GM23338 (cell line): Measurements from ENCODE around the gene NFIA. TPM values are rescaled to one million over a fixed set of nuclear protein-coding genes. Genes with fewer than 3 reads are reported as not detected.

Experiments
- ATAC-seq: fragments of 200-7000 bp; cut with Tn5 transposase; 3 replicates; pipeline ENCODE4 v1.9.1; 2020
- DNase-seq: peaks from one replicate; pipeline ENCODE4 v3.0.0-alpha.2; 2015; ENCODE audit warnings: low spot score
- H2AFZ ChIP-seq: fragments of 200-600 bp; sonication (generic); 2 replicates; pipeline ENCODE4 v1.8.0; 2016; ENCODE audit warnings: antibody characterized with exemption, mild to moderate bottlenecking, moderate library complexity
- H3F3A ChIP-seq: fragments of 200-600 bp; sonication (generic); replicated peaks from 2 replicates; pipeline ENCODE4 v1.8.0; 2017; ENCODE audit warnings: antibody characterized with exemption, mixed run types, low read depth
- H3K27ac ChIP-seq: fragments of 200-600 bp; sonication (generic); 2 replicates; pipeline ENCODE4 v1.6.1; 2016; ENCODE audit warnings: low read depth
- H3K27me3 ChIP-seq: fragments of 200-600 bp; sonication (generic); 2 replicates; pipeline ENCODE4 v1.8.0; 2016; ENCODE audit warnings: mild to moderate bottlenecking, mixed run types, moderate library complexity; ENCODE audit not compliant: insufficient read depth
- H3K36me3 ChIP-seq: fragments of 200-600 bp; sonication (generic); 2 replicates; pipeline ENCODE4 v1.8.0; 2016; ENCODE audit warnings: mild to moderate bottlenecking; ENCODE audit not compliant: insufficient read depth
- H3K4me1 ChIP-seq: fragments of 200-600 bp; sonication (generic); 2 replicates; pipeline ENCODE4 v1.8.0; 2016; ENCODE audit warnings: mild to moderate bottlenecking, moderate library complexity; ENCODE audit not compliant: insufficient read depth
- H3K4me2 ChIP-seq: fragments of 200-600 bp; sonication (generic); 2 replicates; pipeline ENCODE4 v1.7.1; 2017; ENCODE audit warnings: mixed run types
- H3K4me3 ChIP-seq: fragments of 200-600 bp; sonication (generic); 2 replicates; pipeline ENCODE4 v1.6.1; 2016; ENCODE audit warnings: mixed run types
- H3K79me2 ChIP-seq: fragments of 200-600 bp; sonication (generic); replicated peaks from 2 replicates; pipeline ENCODE4 v1.8.0; 2017; ENCODE audit warnings: mild to moderate bottlenecking; ENCODE audit not compliant: insufficient read depth
- H3K9me2 ChIP-seq: fragments of 200-600 bp; sonication (generic); 2 replicates; pipeline ENCODE4 v1.8.0; 2017; ENCODE audit not compliant: insufficient read depth
- H4K20me1 ChIP-seq: fragments of 200-600 bp; sonication (generic); replicated peaks from 2 replicates; pipeline ENCODE4 v1.8.0; 2017; ENCODE audit warnings: mild to moderate bottlenecking; ENCODE audit not compliant: insufficient read depth
- H3K27ac Mint-ChIP-seq: 2 replicates; pipeline ENCODE4 v1.8.0; 2020; ENCODE audit warnings: inconsistent platforms, mild to moderate bottlenecking, moderate library complexity, mixed read lengths
- H3K27me3 Mint-ChIP-seq: 3 replicates; pipeline ENCODE4 v1.8.0; 2022; ENCODE audit warnings: low read depth, mild to moderate bottlenecking, moderate library complexity, mixed read lengths, inconsistent platforms; ENCODE audit not compliant: insufficient read depth, poor library complexity
- H3K36me3 Mint-ChIP-seq: 3 replicates; pipeline ENCODE4 v1.8.0; 2021; ENCODE audit warnings: low read depth, mild to moderate bottlenecking, inconsistent platforms, moderate library complexity, mixed read lengths
- H3K4me1 Mint-ChIP-seq: 3 replicates; pipeline ENCODE4 v1.8.0; 2020; ENCODE audit warnings: mild to moderate bottlenecking, inconsistent platforms, mixed read lengths
- H3K4me3 Mint-ChIP-seq: 3 replicates; pipeline ENCODE4 v1.8.0; 2021; ENCODE audit warnings: moderate library complexity, mild to moderate bottlenecking, inconsistent platforms, mixed read lengths
- H3K9me3 Mint-ChIP-seq: 3 replicates; pipeline ENCODE4 v1.8.0; 2020; ENCODE audit warnings: moderate library complexity, mild to moderate bottlenecking, inconsistent platforms, mixed read lengths
- CTCF ChIP-seq, 2 experiments: fragments of 200-600 bp in 1 of 2; sonication (generic) in 1 of 2; conservative IDR thresholded peaks; 2 replicates each; pipeline versions ENCODE4 v1.5.1 to v1.6.1; 2016 to 2017; ENCODE audit warnings: antibody characterized with exemption in 2 of 2, low read depth in 2 of 2, mild to moderate bottlenecking in 2 of 2, moderate library complexity in 1 of 2
- ETS1 ChIP-seq: IDR thresholded peaks from 2 replicates; pipeline ENCODE4 v1.6.1; 2016; ENCODE audit warnings: antibody characterized with exemption
- EZH2 ChIP-seq: fragments of 200-600 bp; sonication (generic); IDR thresholded peaks from one replicate; pipeline ENCODE4 v1.8.0; 2017; ENCODE audit warnings: antibody characterized with exemption, mild to moderate bottlenecking, low read depth; ENCODE audit not compliant: unreplicated experiment
- EZH2phosphoT487 ChIP-seq: fragments of 200-600 bp; sonication (generic); IDR thresholded peaks from one replicate; pipeline ENCODE4 v1.8.1; 2018; ENCODE audit warnings: antibody characterized with exemption; ENCODE audit not compliant: unreplicated experiment
- REST ChIP-seq: IDR thresholded peaks from one replicate; pipeline ENCODE4 v1.6.1; 2018; ENCODE audit warnings: antibody characterized with exemption; ENCODE audit not compliant: unreplicated experiment
- STAT1 ChIP-seq: IDR thresholded peaks from one replicate; pipeline ENCODE4 v1.6.1; 2016; ENCODE audit warnings: antibody characterized with exemption; ENCODE audit not compliant: unreplicated experiment
- ZNF331 ChIP-seq: fragments of 250-450 bp; sonication (Bioruptor Pico); IDR thresholded peaks from 2 replicates; pipeline ENCODE4 v1.5.0; 2020; ENCODE audit warnings: low read depth, mild to moderate bottlenecking, moderate library complexity
- polyA plus RNA-seq: library from polyadenylated mRNA; unstranded; fragments of >200 nt; fragmentation: Nextera tagmentation; extraction: Ambion mirVana; gene quantifications from 2 replicates; pipeline ENCODE4 v1.2.1, GENCODE V29; 2016
- total RNA-seq: library from RNA; depleted of rRNA; stranded (reverse); fragments of >200 nt; shearing (Covaris generic); gene quantifications from 2 replicates; pipeline ENCODE4 v1.2.3, GENCODE V29; 2014

NFIA gene
- total and polyA plus RNA-seq, 2 experiments from 2014 or later: 0.97 to 2.3 TPM

GRCh38 chr1:61035880-61036279 lies 46.5 kb upstream of the NFIA start (continued):
- no peak for TF ChIP-seq CTCF (conservative IDR thresholded peaks at IDR 0.05; ENCODE audit: low read depth in 2 of 2)
- no peak for TF ChIP-seq ETS1
- no peak for TF ChIP-seq ZNF331 (CRISPR knock-in tag)

- H3K36me3 Mint-ChIP-seq: no peaks in the 10 kb centered on the region
- H3K27ac ChIP-seq: no peak overlapping the region
- no peaks in the 10 kb centered on the region for H3F3A ChIP-seq
- H3K27ac Mint-ChIP-seq: no peak overlapping the region
- no peaks in the 10 kb centered on the region for H3K79me2 ChIP-seq
- peak overlapping the region; percentile 73; the same call in 2 of the 3 replicates for H3K4me3 Mint-ChIP-seq
- H3K27me3 ChIP-seq: peaks cover 40% of the 10 kb centered on the region
- H3K4me3 ChIP-seq: peak overlapping the region; percentile 72
- peaks cover 11% of the 10 kb centered on the region for H3K4me1 Mint-ChIP-seq
- no peaks in the 10 kb centered on the region for H3K9me3 Mint-ChIP-seq
- peaks cover 22% of the 10 kb centered on the region for H3K27me3 Mint-ChIP-seq
- DNase-seq (no peak), ATAC-seq (no peak)
- no peaks in the 10 kb centered on the region for H3K36me3 ChIP-seq
- no peaks in the 10 kb centered on the region for H3K9me2 ChIP-seq
- peaks cover 12% of the 10 kb centered on the region for H3K4me1 ChIP-seq
- H3K4me2 ChIP-seq: peak overlapping the region; percentile 90
- H4K20me1 ChIP-seq: no peaks in the 10 kb centered on the region
- peak overlapping the region; percentile 94 for H2AFZ ChIP-seq
- TF ChIP-seq CTCF (conservative IDR thresholded peaks at IDR 0.05; ENCODE audit: low read depth in 2 of 2): no peak
- no peak for TF ChIP-seq EZH2
- no peak for TF ChIP-seq STAT1
- no peak for TF ChIP-seq EZH2phosphoT487
- no peak for TF ChIP-seq REST
- TF ChIP-seq ETS1: no peak
- no peak for TF ChIP-seq ZNF331 (CRISPR knock-in tag)
Observed at GRCh38 chr1:61042466-61043009, 39.8 kb upstream of the NFIA start.
